Heart right ventricle (tissue), 16 donors: ENCODE measurements around the gene DRAM1. TPM values are rescaled to one million over a fixed set of nuclear protein-coding genes. Genes with fewer than 3 reads are reported as not detected.
A peak's percentile ranks its signal among the peaks of the same experiment; 100 is the strongest.

Experiments used
- ATAC-seq, 8 donors: fragments of 200-7000 bp; cut with Tn5 transposase; one replicate each; pipeline ENCODE4 v1.9.1; 2020; ENCODE audit warnings: mild to moderate bottlenecking in 8 of 8, moderate library complexity in 8 of 8, moderate number of reproducible peaks in 1 of 8
- DNase-seq, 2 donors: peaks; one replicate each; pipeline ENCODE4 v3.0.0-alpha.2; 2020
- H3K27ac ChIP-seq, 10 donors: fragments of 200-600 bp; sonication (generic) in 2 of 10; one replicate each; pipeline versions ENCODE4 v1.5.0 to v1.8.0; 2020 to 2022; ENCODE audit warnings: mild to moderate bottlenecking in 3 of 10
- H3K27me3 ChIP-seq, 7 donors: fragments of 200-600 bp; one replicate each; pipeline ENCODE4 v1.8.0; 2021 to 2022; ENCODE audit warnings: mild to moderate bottlenecking in 2 of 7
- H3K36me3 ChIP-seq, 9 donors: fragments of 200-600 bp; sonication (generic) in 1 of 9; one replicate each; pipeline versions ENCODE4 v1.5.0 to v1.8.0; 2020 to 2022; ENCODE audit warnings: mild to moderate bottlenecking in 2 of 9
- H3K4me1 ChIP-seq, 9 donors: fragments of 200-600 bp; sonication (generic) in 1 of 9; one replicate each; pipeline versions ENCODE4 v1.5.0 to v1.8.0; 2020 to 2022; ENCODE audit warnings: mild to moderate bottlenecking in 4 of 9
- H3K4me3 ChIP-seq, 10 donors: fragments of 200-600 bp; sonication (generic) in 2 of 10; one replicate each; pipeline versions ENCODE4 v1.5.0 to v1.8.0; 2020 to 2022; ENCODE audit warnings: mild to moderate bottlenecking in 7 of 10, moderate library complexity in 2 of 10
- H3K9me3 ChIP-seq, 11 donors: fragments of 200-600 bp in 10 of 11; sonication (generic) in 2 of 11; one replicate each; pipeline versions ENCODE4 v1.5.0 to v1.8.0; 2013 to 2022; ENCODE audit warnings: mild to moderate bottlenecking in 2 of 11, control low read depth in 1 of 11, moderate library complexity in 1 of 11
- WGBS, 2 donors: extraction: QIAGEN DNeasy Blood & Tissue Kit; methylation state at CpG; one replicate each; pipeline ENCODE4 v1.1.7; 2013; ENCODE audit warnings: inconsistent platforms in 1 of 2; 5-methylcytosine and 5-hydroxymethylcytosine counted together
- intact Hi-C, 10 donors: fragments of 100-400 bp; cut with DNase I; formaldehyde crosslinking; loops; one replicate each; pipeline versions ENCODE4 v1.11.1 to v1.14.2; 2022
- polyA plus RNA-seq, 2 donors: library from polyadenylated mRNA; stranded (reverse); fragments of 200-250 nt; gene quantifications; one replicate each; pipeline ENCODE4 v1.2.3, GENCODE V29; 2013
- total RNA-seq, 10 donors: library from RNA; stranded (reverse); fragmentation: NEBNext Ultra II Directional in 3 of 10; extraction: Animal tissue kit (Norgen Biotek cat#: 25700) in 3 of 10; gene quantifications; one replicate each; pipeline versions ENCODE4 v1.2.1 to v1.2.4, GENCODE V29; 2021 to 2023
- TF ChIP-seq, protein P1 (sequence below), 9 donors: fragments of 200-600 bp; sonication (generic) in 2 of 9; IDR thresholded peaks; one replicate each; pipeline versions ENCODE4 v1.5.0 to v1.8.0; 2021 to 2022; ENCODE audit warnings: antibody characterized with exemption in 9 of 9, mild to moderate bottlenecking in 5 of 9, moderate library complexity in 1 of 9
- donor health status: Arrhythmogenic right ventricular cardiomyopathy.
- donor health status: ischemic (EF 13 %, LVEDD 7.1; RV severe dilation, severe dysfunction).
- donor health status: healthy with polysubstance abuse.
- donor health status: DM: no; HTN: yes; CAD: no.
- donor health status: DM: no; HTN: no; CAD: no.
- donor health status: ischemic (EF 25% LVEDD 6.9; RV normal size, moderate dysfunction).
- donor health status: ischemic (EF 25% LVEDD 5.7; RV mildly dilated, moderate dysfunction).
- donor health status: healthy.
- donor health status: DM: yes; HTN: yes; CAD: no.
- donor health status: Ischemic cardiomyopathy.
- donor health status: ischemic (EF 35%, LVEDD 5.7; RV mildly dilated, moderate dysfunction).
- donor health status: nonischemic (EF 11% LVEDD 7.7; RV severe dilation, severe dysfunction).
- donor health status: DM: yes; HTN: yes; CAD: no.
- donor health status: PGD.
- donor health status: ischemic (EF 29% LVEDD 5.4; RV normal size, mild dysfunction).
- donor health status: nonischemic (EF 23%, LVEDD 6.1; RV moderate dilation, normal function).

Gene DRAM1
- total and polyA plus RNA-seq, 12 donors = 2.4 to 19.6 (median 3.7) TPM

DNA sequence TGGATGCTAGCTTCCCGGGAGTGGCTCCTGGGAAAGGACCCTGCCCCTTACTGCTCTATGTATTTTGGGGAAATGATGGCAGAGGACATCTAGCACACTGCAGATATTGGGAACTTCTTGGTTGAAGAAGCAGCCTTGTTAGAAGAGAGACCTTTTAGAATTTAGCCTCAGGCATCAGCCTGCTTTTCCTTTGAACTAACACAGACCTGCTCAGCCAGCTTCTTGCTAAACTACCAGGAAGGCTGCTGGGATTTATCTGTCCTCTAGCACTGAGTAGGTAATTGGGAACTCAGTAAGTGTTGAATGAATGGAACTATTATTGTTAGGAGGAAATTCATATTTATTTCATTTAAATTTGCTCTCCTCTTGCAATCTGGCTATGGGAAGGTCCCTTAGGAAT lies 77.3 kb downstream of the DRAM1 start:
- Histone ChIP-seq H3K27ac (no peak overlapping the region), H3K9me3 (peaks cover 0 to 7% (median 0%) of the 10 kb centered on the region in 11 donors), H3K27me3 (no peaks in the 10 kb centered on the region), H3K4me3 (no peak overlapping the region), H3K4me1 (no peaks in the 10 kb centered on the region), H3K36me3 (no peaks in the 10 kb centered on the region)
- DNase-seq (no peak), ATAC-seq (no peak)
- intact Hi-C loops = no loop called here
- TF ChIP-seq, protein P1, sequence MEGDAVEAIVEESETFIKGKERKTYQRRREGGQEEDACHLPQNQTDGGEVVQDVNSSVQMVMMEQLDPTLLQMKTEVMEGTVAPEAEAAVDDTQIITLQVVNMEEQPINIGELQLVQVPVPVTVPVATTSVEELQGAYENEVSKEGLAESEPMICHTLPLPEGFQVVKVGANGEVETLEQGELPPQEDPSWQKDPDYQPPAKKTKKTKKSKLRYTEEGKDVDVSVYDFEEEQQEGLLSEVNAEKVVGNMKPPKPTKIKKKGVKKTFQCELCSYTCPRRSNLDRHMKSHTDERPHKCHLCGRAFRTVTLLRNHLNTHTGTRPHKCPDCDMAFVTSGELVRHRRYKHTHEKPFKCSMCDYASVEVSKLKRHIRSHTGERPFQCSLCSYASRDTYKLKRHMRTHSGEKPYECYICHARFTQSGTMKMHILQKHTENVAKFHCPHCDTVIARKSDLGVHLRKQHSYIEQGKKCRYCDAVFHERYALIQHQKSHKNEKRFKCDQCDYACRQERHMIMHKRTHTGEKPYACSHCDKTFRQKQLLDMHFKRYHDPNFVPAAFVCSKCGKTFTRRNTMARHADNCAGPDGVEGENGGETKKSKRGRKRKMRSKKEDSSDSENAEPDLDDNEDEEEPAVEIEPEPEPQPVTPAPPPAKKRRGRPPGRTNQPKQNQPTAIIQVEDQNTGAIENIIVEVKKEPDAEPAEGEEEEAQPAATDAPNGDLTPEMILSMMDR (IDR thresholded peaks at IDR 0.05) = no peak
- WGBS, 2 donors = 88 to 89% methylated on average over 1 of the region's 1 CpG

DNA sequence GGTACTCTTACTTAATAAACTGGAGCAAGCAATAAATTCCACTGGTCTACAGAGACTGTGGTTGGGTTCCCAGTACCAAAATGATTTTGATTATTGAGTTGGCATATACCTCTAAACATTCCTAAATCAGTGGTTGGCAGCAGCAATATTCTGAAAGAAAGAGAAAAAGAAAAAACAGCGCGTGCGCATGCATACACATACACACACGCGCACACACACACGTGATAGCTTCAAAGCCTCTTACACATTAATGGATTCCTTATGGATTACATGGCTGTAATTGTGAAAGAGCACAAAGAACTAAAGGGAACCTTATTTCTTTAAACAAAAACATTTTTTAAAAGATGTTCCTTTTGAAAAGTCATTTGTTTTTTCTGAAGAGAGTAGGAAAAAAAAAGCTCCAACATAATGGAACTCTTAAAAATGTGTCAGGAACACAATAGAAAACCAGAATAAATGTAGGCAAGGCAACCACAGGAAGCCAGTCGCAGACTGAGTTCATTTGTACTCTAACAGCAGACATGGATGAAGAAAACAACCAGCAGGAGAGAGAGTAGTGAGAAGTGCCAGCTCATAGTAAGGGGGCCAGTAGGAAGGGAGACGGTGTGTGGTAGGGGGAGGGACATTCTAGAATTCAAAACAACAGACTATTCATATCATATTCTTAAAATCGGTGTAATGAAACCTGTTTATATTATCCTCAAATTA lies 80.0 kb downstream of the DRAM1 start:
- H3K4me3 ChIP-seq = no peak overlapping the region
- no peaks in the 10 kb centered on the region for H3K27me3 ChIP-seq
- TF ChIP-seq, protein P1 (IDR thresholded peaks at IDR 0.05) = no peak
- no peak for ATAC-seq
- H3K36me3 ChIP-seq = no peaks in the 10 kb centered on the region
- H3K4me1 ChIP-seq = no peaks in the 10 kb centered on the region
- peaks cover 0 to 12% (median 0%) of the 10 kb centered on the region in 11 donors for H3K9me3 ChIP-seq
- 74 to 79% methylated on average over 9 of the region's 9 CpGs for WGBS, 2 donors
- intact Hi-C loops = no loop called here
- H3K27ac ChIP-seq = no peak overlapping the region
- DNase-seq = no peak

DNA sequence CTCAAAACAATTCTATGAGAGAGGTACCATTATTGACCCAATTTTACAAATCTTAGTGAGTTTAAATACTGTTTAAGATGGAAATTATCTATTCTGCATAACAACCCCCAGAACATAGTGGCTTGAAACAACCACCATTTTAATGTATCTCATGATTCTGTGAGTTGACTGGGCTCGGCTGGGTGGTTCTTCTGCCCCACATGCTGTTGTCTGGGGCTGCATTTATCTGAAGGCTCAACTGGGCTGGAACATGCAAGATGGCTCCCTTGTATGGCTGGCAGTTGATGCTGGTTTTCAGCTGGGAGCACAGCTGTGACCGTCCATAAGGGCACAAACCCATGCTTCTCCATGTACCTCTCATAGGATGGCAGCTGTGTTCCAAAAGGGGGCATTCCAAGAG lies 82.2 kb downstream of the DRAM1 start:
- H3K4me1 ChIP-seq = no peaks in the 10 kb centered on the region
- H3K36me3 ChIP-seq = no peaks in the 10 kb centered on the region
- no peak overlapping the region for H3K27ac ChIP-seq
- H3K4me3 ChIP-seq = no peak overlapping the region
- TF ChIP-seq, protein P1 (IDR thresholded peaks at IDR 0.05) = no peak
- no peak for ATAC-seq
- H3K27me3 ChIP-seq = no peaks in the 10 kb centered on the region
- 83 to 92% methylated on average over 2 of the region's 2 CpGs for WGBS, 2 donors
- no peak for DNase-seq
- intact Hi-C loops = no loop called here
- H3K9me3 ChIP-seq = peaks cover 0 to 12% (median 0%) of the 10 kb centered on the region in 11 donors

DNA sequence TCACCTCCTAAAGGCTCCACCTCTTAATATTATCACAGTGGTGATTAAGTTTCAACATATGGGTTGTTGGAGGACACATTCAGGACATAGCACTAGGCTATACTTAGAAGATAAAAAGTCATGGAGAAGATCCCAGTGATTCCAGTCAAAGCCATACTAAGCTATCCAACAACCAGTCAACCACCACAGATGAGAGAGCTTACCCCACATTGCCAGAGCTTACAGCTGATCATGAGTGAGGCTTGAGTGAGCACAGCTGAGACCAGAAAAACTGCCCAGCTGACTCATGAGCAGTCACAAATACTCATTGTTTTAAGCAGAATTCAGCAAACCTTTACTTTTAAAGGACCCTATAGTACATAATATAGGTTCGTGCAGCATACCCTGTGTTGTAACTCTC lies 85.1 kb downstream of the DRAM1 start:
- H3K9me3 ChIP-seq = peaks cover 0 to 12% (median 0%) of the 10 kb centered on the region in 11 donors
- ATAC-seq (peak in 2 of 8 donors; percentile 58 to 69), DNase-seq (no peak)
- no peaks in the 10 kb centered on the region for H3K36me3 ChIP-seq
- no peaks in the 10 kb centered on the region for H3K4me1 ChIP-seq
- 62 to 78% methylated on average over 1 of the region's 1 CpG for WGBS, 2 donors
- intact Hi-C loops = no loop called here
- no peak overlapping the region for H3K27ac ChIP-seq
- H3K4me3 ChIP-seq = no peak overlapping the region
- TF ChIP-seq, protein P1 (IDR thresholded peaks at IDR 0.05) = no peak
- H3K27me3 ChIP-seq = no peaks in the 10 kb centered on the region
